HG02840 (cell line): ENCODE data around the gene IFNGR1.
"Not testable (repeated sequence)": the region's sequence is repeated elsewhere in the genome, so short reads cannot be mapped to it uniquely, and the experiment has no call there.

Source experiments
- ATAC-seq: cut with Tn5 transposase; IDR thresholded peaks from one replicate; pipeline ENCODE4 v1.9.1; 2021; ENCODE audit warnings: mild to moderate bottlenecking, moderate library complexity, moderate number of reproducible peaks; ENCODE audit not compliant: unreplicated experiment, low FRiP score

Gene IFNGR1

DNA sequence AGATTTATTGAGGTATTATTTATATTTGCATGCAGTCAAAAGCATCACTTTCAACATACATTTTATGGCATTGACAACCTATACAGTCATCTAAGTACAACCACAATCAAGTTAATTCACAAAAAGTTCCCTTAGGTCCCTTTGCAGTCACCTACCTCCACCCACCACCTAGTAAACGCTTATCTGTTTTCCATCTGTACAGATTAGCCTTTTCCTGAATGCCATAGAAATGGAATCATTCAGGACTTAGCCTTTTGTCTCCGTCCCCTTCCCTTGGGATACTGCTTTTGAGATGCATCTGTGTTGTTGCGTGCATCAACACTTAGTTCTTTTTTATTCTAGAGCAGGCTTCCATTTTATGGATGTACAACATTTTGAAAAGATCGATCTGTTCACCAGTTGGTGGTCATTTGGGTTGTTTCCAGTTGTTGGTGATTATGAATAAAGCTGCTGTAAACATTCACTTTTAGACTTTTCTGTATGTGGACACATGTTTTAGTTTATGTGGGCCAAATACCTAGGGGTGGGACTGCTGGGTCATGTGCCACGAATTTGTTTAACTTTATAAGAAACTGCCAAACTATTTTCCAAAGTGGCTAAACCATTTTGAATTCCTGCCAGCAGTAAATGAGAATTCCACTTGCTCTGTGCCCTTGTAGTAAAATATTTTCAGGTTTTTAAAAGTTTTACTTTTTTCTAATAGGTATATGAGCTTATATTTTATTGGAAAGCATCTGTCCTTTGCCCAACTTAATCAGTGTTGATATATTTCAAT, 17.6 kb upstream of the IFNGR1 start:
- no peak for ATAC-seq

DNA sequence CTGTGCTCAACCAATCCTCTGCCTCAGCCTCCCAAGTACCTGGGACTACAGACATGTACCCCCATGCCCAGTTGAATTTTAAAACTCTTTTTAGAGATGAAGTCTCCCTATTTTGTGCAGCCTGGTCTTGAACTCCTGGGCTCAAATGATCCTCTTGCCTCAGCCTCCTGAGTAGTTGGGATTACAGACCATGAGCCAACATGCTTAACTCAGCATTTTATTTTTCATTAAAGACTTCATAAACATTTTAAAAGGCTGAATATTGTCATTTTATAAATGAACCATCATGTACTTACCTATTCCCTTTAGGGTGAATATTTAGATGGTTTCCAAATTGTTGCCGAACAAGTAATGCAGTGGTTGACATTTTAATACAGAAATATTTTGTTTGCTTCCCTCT, 16.5 kb upstream of the IFNGR1 start:
- no peak for ATAC-seq

DNA sequence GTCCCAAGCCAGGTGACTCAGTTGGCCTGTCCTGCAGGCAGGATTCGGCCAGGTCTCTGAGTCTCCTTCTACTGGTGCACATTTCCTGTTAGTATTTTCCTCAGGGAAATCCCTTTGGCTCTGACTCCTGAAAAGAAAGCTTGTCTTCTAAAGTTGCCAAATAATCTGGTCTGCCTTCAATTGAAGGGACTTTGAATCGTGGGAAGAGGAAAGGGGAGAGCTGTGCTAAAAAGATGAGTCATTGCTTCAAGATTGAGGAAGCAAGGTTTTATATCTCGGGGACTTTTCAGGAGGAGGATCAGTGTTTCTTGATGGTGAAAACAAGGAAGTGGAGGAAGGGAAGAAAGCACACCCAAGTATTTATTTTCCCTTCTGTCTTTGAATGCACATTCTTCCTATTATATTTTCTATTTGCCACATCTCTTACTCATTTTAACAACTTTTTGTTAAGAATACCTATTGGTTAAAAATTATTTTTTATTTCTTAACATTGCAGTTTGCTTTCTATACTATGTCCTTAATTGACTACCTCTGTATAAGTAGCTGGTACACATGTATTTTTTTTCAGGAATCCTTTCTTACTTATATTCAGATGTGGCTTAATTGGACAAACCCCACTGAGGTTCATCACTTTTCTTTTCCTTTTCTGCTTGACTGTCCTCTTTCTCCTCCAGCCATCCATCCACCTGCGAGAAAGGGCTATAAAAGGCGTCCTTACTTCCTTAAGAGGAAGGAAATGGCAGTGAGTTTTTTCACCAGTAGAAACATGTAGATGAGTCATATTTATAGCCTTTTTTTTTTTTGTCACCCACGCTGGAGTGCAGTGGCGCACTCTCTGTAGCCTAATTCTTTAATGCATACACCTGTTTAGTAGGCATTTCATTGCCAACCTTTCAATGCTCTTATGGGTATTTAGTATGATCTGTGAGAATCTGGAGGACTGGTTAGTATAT, 15.0 kb upstream of the IFNGR1 start:
- ATAC-seq = no peak

DNA sequence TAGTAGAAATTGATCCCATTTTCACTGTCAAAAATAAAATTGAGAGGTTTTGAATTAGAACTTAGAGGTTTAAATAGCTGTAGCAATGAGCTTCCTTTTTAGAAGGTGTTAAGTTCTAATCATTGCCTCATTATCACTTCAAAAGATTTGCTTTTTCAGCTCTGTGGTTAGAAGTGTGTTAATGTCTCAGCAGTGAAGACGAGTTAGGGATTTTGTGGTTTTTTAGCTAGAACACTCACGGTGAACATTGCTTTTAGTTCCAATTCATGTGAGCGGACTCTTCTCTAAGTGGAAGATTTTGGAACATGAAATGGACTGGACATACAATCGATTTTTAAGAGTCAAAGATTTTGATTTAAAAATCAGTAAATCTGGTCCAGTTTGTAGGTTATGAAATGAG, 12.7 kb upstream of the IFNGR1 start:
- no peak for ATAC-seq

DNA sequence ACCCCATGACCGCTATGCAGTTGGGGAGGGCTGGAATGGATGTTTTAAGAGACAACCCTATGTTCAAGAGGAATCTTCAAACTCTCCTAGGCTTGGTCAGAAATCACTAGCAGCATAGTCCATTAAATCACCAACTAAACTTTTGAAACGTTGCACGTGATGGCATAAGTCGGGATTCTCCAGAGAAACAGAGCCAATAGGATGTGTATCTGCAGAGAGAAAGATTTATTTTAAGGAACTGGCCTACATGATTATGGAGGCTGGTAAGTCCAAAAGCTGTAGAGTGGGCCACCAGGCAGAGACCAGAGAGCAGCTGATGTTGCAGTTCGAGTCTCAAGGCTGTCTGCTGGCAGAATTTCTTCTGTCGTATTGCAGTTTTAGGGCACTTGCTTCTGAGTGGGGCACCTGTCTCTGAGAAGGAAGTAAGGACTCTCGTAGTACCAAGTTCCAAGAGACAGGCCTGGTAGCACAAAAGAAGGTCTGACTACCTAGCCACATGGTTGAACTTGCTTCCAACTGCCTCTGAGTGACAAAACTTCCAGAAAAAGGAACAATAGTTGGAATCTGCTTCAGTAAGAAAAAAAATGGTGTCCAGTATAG, 11.9 kb upstream of the IFNGR1 start:
- no peak for ATAC-seq

DNA sequence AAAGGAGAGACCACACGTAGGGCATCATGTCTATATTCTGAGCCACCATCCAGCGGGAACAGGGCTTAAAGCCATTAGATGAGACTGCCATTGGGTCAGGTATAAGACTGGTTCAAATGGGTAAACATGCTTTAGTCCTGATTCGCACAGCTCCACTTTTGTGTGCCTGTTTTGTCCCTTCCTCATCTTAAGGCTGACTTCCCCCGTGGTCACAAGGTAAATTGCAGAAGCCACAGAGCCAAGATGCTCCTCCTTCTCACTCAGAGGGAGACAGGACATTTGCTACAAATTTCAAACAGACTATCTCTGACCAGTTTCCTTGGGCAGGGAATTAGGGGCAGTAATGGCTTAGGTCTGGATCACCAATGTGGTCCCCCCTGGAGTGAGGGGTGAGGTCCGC, 11.4 kb upstream of the IFNGR1 start:
- no peak for ATAC-seq

DNA sequence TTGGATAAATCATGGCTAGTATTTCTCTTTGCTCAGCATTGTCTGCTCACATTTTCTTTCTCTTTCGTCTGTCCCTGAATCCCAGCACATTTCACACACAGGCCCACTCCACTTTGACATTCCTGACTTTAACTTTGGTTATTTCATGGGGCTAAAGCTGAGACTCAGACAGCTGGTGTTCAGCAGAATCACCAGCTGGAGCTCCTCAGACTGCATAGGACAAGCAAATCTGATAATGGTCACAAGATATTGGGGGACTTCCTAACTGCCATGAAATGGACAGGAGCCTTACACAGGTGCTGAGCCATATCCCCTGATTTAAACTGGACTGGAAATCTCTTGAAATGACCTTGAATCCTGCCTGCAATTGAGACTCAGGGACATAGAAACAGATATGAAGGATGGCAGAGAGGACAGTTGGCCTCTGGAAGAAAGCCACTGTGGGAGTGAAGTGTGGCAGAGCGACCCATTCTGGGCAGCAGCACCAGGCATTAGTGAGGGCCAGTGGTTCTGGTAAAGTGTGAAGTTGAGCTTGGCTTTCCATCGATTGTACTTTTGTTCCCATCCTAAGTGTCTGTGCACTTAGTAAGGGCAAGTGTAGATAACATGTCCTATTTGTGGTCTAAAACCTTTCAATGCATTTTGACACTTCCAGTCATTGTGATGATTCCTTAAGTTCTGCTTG, 10.0 kb upstream of the IFNGR1 start:
- ATAC-seq = no peak

DNA sequence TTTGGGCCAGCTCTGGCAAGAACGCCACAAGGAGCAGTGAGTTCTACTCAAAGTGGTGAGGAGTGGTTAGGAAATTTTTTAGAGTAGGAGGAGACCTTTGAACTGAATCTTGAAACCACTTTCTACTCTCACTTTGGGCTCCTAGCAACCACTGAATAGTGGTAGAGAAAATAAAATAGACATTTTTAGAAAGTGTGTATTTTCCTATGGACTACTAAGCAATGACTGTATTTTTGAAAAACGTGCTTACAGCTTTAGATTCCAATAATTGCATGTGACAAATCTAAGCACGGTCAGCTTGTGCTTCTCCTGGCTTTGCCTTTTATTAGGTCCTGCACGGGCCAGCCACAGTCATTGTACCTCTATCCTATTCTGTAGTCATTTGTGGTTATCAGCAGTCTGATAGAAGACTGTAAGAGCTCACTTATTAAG, 8.7 kb upstream of the IFNGR1 start:
- no peak for ATAC-seq

DNA sequence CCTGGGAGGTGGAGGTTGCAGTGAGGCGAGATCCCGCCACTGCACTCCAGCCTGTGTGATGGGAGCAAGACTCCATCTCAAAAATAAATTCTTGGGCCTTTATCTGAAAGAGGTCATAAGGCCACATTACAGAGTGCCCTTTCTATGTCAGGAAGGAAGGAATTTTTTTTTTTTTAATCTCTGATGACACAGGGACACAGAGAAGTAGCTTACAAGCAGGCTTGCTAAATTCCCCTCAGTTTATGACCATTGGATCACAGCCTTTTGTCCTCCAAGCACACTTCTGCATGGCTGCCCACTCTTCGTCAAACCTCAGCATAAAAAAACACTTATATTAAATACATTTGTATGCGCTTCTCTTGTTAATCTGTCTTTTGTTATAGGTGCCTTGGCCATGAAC, 7.5 kb upstream of the IFNGR1 start:
- no peak for ATAC-seq

DNA sequence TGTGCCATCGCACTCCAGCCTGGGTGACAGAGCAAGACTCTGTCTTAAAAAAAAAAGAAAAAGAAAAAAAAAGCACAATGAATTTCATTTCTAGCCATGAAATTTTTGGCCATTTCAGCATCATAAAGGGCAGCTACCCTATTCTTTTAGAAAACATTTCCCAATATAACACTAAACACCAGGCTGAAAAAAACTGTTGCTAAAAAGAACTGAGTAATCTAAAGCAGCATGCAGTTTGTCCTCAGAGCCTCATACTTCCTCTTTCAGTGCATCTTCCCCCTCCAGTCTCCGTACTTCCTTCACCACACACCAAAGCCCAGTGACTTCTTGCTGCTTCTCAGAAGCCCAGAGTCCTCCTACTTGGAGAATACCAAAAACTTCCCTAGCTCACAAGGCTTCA, 5.6 kb upstream of the IFNGR1 start:
- peak; percentile 67 for ATAC-seq

DNA sequence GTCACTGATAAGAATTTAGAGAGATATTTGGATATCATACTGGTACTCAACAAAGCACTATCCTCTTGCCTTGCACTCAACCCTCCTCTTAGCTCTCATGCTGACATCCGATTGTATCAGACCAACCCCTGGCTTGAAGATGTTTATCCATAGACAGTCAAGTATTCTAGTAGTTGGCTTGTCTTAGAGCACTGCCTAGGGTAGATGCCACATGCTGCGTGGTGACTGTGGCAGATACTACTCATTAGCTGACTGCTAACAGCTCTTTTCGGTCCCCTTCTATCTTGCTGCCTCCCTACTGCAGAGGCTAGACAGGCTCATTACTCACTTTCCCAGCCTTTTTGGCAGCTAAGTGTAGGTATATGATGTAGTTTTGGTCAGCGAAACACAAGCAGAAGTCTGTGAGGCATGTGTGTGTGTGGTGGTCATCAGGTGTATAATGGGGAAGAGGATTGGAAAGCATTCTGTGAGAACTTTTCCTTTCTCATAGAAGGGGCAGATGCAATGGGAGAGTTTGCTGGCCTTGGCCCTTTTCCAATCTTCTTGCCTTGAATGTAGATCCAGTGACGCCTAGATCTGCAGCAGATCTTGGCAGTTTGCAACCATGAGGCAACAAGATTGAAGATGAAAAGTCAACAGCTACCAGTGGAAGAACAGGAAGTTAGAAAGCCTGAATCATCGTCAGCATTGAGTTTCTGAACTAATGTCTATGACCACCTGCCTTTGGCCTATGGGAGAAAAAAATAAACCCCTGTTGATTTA, 4.4 kb upstream of the IFNGR1 start:
- ATAC-seq = no peak

DNA sequence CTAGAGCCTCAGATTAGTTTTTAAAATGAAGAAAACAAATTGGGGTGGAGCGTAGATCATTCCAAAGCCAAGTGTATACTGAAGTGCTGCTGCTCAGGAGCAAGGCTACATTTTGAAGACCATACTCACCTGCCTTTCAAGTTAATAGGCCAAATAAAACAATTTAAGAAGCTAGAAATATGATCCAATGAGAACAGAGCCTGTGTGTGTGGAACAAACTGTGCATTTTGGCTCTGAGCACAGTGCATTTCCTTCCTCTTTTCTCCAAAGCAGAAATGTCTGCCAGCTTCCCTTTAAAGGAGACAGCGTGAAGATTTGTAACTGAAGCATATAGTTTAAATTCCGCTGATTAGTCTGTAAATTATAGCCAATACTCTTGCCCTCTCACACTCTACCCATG, 3.2 kb upstream of the IFNGR1 start:
- ATAC-seq = no peak

DNA sequence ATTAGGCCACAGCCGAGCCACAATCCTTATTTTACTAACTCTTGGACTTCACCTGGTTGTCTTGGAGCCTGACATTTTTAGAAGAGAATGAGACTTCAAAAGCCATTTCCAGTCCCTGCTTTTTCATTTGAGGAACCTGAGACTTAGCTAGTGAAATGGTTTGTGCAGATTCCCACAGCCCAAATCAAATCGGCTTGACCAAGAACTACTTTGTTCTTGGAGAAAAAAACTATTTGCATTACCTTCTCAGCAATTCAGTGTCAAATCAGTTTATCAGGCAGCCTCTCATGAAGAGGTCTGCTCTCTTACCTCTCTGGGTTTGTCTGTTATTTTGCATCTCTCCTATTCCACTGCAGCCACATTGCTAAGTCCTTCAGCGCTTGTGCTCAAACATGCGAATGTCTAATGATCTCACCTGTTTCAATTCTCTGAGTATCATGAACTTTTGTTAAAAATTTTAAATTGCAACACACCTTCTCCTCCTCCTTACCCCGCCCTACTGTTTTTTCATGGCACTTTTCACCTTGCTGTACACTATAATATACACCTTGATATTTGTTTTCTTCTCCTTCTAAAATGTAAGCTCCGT, 573 bp upstream of the IFNGR1 start:
- peak; percentile 5 for ATAC-seq

DNA sequence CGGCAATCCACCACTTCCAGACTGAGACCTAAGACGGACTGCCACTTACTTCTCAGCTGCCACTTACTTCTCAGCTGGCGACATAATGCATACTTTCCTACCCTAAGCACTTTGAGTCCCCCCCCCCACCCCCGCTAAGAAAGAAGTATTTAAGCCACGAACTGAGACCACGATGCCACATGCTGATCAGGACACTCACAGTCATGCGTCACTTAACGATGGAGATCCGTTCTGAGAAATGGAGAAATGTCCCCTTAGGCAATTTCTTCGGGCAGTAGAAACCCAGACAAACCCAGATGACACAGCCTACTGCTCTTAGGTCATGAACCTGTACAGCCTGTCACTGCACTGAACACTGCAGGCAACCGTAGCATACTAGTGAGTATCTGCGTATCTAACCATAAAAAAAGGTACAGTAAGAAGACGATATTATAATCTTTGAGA, 690 bp downstream of the IFNGR1 start:
- no peak for ATAC-seq

DNA sequence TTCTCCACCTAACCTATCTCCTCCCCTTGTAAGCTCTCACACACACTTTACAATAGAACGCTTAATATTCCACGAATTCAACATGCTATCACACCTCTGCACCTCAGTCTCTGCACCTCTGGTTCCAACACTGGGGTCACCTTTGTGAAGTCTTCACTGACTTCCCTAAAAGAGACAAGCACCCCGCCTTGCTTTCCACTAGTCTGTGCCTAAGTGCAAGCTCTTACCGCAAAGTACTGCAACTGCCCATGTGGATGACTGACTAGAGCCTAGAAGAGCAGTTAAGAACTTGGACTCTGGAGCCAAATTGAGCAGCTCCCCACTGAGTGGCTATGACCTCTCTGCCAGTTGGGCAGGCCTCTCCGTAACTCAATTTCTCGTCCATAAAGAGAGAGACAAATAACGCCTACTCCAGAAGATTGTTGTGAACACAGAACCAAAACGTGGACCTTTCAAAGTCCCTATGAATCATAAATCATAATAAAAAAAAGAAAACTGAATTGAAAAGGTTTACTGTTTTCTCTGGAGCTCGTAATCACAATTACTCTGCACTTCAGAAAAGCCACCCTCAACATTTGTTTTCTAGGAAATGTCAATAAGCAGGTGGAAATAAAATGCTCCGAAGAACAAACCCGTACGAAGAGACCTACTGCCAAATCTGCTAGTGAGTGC, 1.2 kb downstream of the IFNGR1 start:
- no peak for ATAC-seq

DNA sequence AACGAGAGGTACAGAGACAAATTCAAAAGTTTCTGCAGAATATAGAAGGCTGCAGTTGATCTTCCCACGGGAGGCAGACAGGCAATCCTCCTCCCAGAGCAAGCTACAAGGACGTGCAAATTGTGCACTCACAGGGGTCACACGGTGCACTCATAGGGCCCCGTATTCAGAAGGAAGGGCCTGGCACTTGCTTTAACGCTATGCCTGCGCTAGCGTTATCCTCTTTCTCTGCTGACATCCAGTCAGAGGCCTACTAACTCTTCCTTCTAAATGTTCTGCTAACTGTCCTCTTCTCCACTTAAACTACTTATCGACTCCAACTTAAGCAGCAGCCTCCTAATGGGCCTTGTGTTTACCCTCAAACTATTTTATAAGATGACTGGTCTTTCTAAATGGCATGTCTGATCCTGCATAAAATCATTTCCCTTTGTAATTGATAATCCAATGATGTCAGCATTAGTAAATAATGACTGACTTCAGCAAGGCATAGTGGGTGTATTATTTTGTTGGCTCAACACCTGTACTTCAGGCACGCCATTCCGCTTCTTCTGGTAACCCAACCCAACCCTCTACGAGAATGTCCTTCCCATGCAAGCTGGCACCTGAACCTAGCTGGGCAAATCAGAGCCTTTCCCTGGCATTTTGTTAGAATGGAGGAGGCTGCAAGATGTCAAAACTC, 2.2 kb downstream of the IFNGR1 start:
- no peak for ATAC-seq

DNA sequence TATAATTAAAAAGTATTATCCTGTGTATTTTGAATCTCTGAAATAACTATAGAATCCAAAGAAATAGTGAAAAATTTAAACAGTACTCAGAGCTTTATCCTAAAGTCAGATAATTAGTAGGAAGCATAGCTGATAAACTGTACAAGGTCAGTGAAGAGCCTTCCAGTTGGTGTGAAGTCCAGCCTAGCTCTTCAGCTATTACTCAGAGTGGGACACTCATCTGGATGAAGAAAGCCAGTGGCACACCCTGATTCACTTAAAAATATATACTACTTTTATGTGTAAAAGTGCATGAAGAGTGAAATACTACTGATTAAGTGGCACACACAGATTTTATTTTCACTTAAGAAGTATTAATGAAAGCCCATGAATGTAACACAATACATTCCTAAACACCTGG, 3.1 kb downstream of the IFNGR1 start:
- ATAC-seq = no peak

DNA sequence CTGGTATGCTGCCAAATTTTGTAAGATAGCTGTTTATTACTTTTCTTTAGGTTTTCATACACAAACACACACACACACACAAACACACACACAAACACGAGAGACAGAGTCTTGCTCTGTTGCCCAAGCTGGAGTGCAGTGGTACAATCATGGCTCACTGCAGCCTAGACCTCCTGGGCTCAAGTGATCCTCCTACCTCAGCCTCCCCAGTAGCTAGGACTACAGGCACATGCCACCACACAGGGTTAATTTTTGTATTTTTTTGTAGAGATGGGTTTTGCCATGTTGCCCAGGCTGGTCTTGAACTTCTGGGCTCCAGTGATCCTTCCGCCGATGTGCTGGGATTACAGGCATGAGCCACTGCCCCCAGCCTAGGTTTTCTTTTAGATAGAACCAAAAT, 3.6 kb downstream of the IFNGR1 start:
- not testable (repeated sequence) for ATAC-seq
